IMR-90 (cell line): ENCODE results near the gene TMEM163. TPM values are rescaled to one million over a fixed set of nuclear protein-coding genes. Genes with fewer than 3 reads are reported as not detected.

Experiments
- ATAC-seq: fragments of 200-7000 bp; cut with Tn5 transposase; 2 replicates; pipeline ENCODE4 v1.9.1; 2020; ENCODE audit warnings: low read depth, mild to moderate bottlenecking, moderate library complexity
- BruUV-seq: library from RNA; stranded (reverse); fragments of 400-500 nt; replicated peaks from 2 replicates; lab custom pipeline; 2021; lab: Mats Ljungman, UMichigan
- CTCF ChIA-PET: fragments of 300-600 bp; formaldehyde crosslinking; extraction: SDS; loops from one replicate; lab custom pipeline; 2021; ENCODE audit warnings: antibody characterized with exemption; lab: Yijun Ruan, JAX
- POLR2A ChIA-PET: fragments of 300-600 bp; sonication (Branson Sonifier 250); formaldehyde crosslinking; loops from one replicate; lab custom pipeline; 2022; ENCODE audit warnings: antibody characterized with exemption; ENCODE audit not compliant: unreplicated experiment; lab: Charles Lee
- DNase-seq: peaks from one replicate; pipeline ENCODE4 v3.0.0; 2013
- H2AFZ ChIP-seq: replicated peaks from 2 replicates; pipeline ENCODE3; 2013; ENCODE audit warnings: low read length, mild to moderate bottlenecking; ENCODE audit not compliant: poor library complexity
- H2AK5ac ChIP-seq: 2 replicates; pipeline ENCODE4 v1.6.1; 2013; ENCODE audit warnings: low read depth, low read length, inconsistent platforms
- H2AK9ac ChIP-seq: replicated peaks from 2 replicates; pipeline ENCODE3; 2013; ENCODE audit warnings: mild to moderate bottlenecking, low read depth, low read length, moderate library complexity; ENCODE audit not compliant: poor library complexity
- H2BK120ac ChIP-seq: 2 replicates; pipeline ENCODE4 v1.6.1; 2013; ENCODE audit warnings: low read depth, low read length, inconsistent platforms
- H2BK15ac ChIP-seq: 3 replicates; pipeline ENCODE4 v1.6.1; 2013; ENCODE audit warnings: low read depth, low read length, inconsistent platforms
- H2BK20ac ChIP-seq: 2 replicates; pipeline ENCODE4 v1.6.1; 2013; ENCODE audit warnings: low read depth, mild to moderate bottlenecking, inconsistent platforms, low read length, moderate library complexity
- H2BK5ac ChIP-seq: 2 replicates; pipeline ENCODE4 v1.6.1; 2013; ENCODE audit warnings: mild to moderate bottlenecking, low read depth, low read length, inconsistent platforms; ENCODE audit not compliant: poor library complexity, severe bottlenecking
- H3K14ac ChIP-seq: replicated peaks from 2 replicates; pipeline ENCODE4 v1.6.1; 2013; ENCODE audit warnings: low read depth, low read length, inconsistent platforms
- H3K18ac ChIP-seq: 2 replicates; pipeline ENCODE4 v1.6.1; 2013; ENCODE audit warnings: low read depth, low read length, control low read depth
- H3K23ac ChIP-seq: 2 replicates; pipeline ENCODE4 v1.6.1; 2013; ENCODE audit warnings: low read depth, low read length, inconsistent platforms
- H3K27ac ChIP-seq: 2 replicates; pipeline ENCODE4 v1.5.1; 2013; ENCODE audit warnings: mild to moderate bottlenecking, control low read depth, low read length; ENCODE audit not compliant: insufficient read depth
- H3K27me3 ChIP-seq: 2 replicates; pipeline ENCODE4 v1.6.1; 2013; ENCODE audit warnings: low read length; ENCODE audit not compliant: control insufficient read depth, insufficient read depth
- H3K36me3 ChIP-seq: 2 replicates; pipeline ENCODE4 v1.6.1; 2013; ENCODE audit warnings: low read length, mixed read lengths; ENCODE audit not compliant: control insufficient read depth, insufficient read depth
- H3K4ac ChIP-seq: 2 replicates; pipeline ENCODE4 v1.6.1; 2013; ENCODE audit warnings: low read depth, low read length, inconsistent platforms
- H3K4me1 ChIP-seq: 2 replicates; pipeline ENCODE4 v1.6.1; 2013; ENCODE audit warnings: low read length, mixed read lengths; ENCODE audit not compliant: control insufficient read depth, insufficient read depth
- H3K4me2 ChIP-seq: 2 replicates; pipeline ENCODE4 v1.6.1; 2013; ENCODE audit warnings: low read depth, mild to moderate bottlenecking, control low read depth, low read length, moderate library complexity
- H3K4me3 ChIP-seq: 2 replicates; pipeline ENCODE4 v1.5.1; 2013; ENCODE audit warnings: low read depth, mild to moderate bottlenecking, control low read depth, low read length, moderate library complexity; ENCODE audit not compliant: insufficient read depth
- H3K56ac ChIP-seq: 2 replicates; pipeline ENCODE4 v1.6.1; 2013; ENCODE audit warnings: low read length, inconsistent platforms; ENCODE audit not compliant: insufficient read depth; ENCODE audit errors: extremely low read depth
- H3K79me1 ChIP-seq, 2 experiments: 2 replicates each; pipeline ENCODE4 v1.6.1; 2013; ENCODE audit warnings: low read length in 2 of 2, inconsistent platforms in 1 of 2, low read depth in 1 of 2
- H3K9ac ChIP-seq: 2 replicates; pipeline ENCODE4 v1.6.1; 2013; ENCODE audit warnings: low read depth, low read length, control low read depth
- H3K9me1 ChIP-seq: 2 replicates; pipeline ENCODE4 v1.6.1; 2013; ENCODE audit warnings: low read length, inconsistent platforms; ENCODE audit not compliant: insufficient read depth
- H3K9me3 ChIP-seq: 2 replicates; pipeline ENCODE4 v1.6.1; 2013; ENCODE audit warnings: low read length; ENCODE audit not compliant: control insufficient read depth, insufficient read depth
- H4K20me1 ChIP-seq: 2 replicates; pipeline ENCODE4 v1.6.1; 2013; ENCODE audit warnings: low read length, inconsistent platforms; ENCODE audit not compliant: insufficient read depth
- H4K5ac ChIP-seq: 2 replicates; pipeline ENCODE4 v1.6.1; 2013; ENCODE audit warnings: mild to moderate bottlenecking, low read depth, low read length, control low read depth
- H4K8ac ChIP-seq, 2 experiments: 2 replicates each; pipeline ENCODE4 v1.6.1; 2013; ENCODE audit warnings: low read depth in 2 of 2, low read length in 2 of 2, control low read depth in 1 of 2, inconsistent platforms in 1 of 2
- H4K91ac ChIP-seq: 2 replicates; pipeline ENCODE4 v1.6.1; 2013; ENCODE audit warnings: low read depth, low read length, inconsistent platforms; ENCODE audit not compliant: insufficient read depth
- CEBPB ChIP-seq: IDR thresholded peaks from 2 replicates; pipeline ENCODE4 v1.6.1; 2012; ENCODE audit warnings: low read depth, low read length, improper control_type of control experiment
- FOS ChIP-seq: fragments of 150-350 bp; IDR thresholded peaks from 2 replicates; pipeline ENCODE4 v1.6.1; 2016; ENCODE audit warnings: low read depth, low read length
- MAZ ChIP-seq: IDR thresholded peaks from 2 replicates; pipeline ENCODE4 v1.6.1; 2012; ENCODE audit warnings: low read depth, mild to moderate bottlenecking, low read length, improper control_type of control experiment, moderate library complexity, borderline replicate concordance
- MXI1 ChIP-seq: IDR thresholded peaks from 2 replicates; pipeline ENCODE4 v1.6.1; 2012; ENCODE audit warnings: low read depth, mild to moderate bottlenecking, low read length, moderate library complexity, borderline replicate concordance
- POLR2A ChIP-seq: IDR thresholded peaks from 2 replicates; pipeline ENCODE4 v1.6.1; 2012; ENCODE audit warnings: mild to moderate bottlenecking, low read depth, low read length
- RAD21 ChIP-seq: IDR thresholded peaks from 2 replicates; pipeline ENCODE4 v1.6.1; 2012; ENCODE audit warnings: low read length, improper control_type of control experiment
- RCOR1 ChIP-seq: IDR thresholded peaks from 2 replicates; pipeline ENCODE4 v1.6.1; 2012; ENCODE audit warnings: mild to moderate bottlenecking, low read length, improper control_type of control experiment; ENCODE audit not compliant: insufficient replicate concordance
- USF2 ChIP-seq: fragments of 150-350 bp; IDR thresholded peaks from 2 replicates; pipeline ENCODE4 v1.6.1; 2017; ENCODE audit warnings: mild to moderate bottlenecking, antibody characterized with exemption, low read length, low read depth
- WGBS, 2 experiments: methylation state at CpG; one replicate each; pipeline versions ENCODE4 v1.1.5 to v1.1.7; 2013; ENCODE audit warnings: missing lambda C conversion rate in 2 of 2; ENCODE audit not compliant: insufficient read length in 1 of 2; ENCODE audit errors: extremely low coverage in 2 of 2; 5-methylcytosine and 5-hydroxymethylcytosine counted together
- dilution Hi-C: fragments of 300-500 bp; cut with HindIII; formaldehyde crosslinking; loops from one replicate; pipeline ENCODE4 v1.14.3; 2018; ENCODE audit warnings: low sequenced_read_pairs; ENCODE audit not compliant: unreplicated experiment
- in situ Hi-C: fragments of 300-500 bp; cut with MboI; formaldehyde crosslinking; loops from 3 replicates; pipeline ENCODE4 v1.14.3; 2019; ENCODE audit warnings: low sequenced_read_pairs, inconsistent platforms, mixed read lengths
- intact Hi-C: fragments of 100-400 bp; cut with micrococcal nuclease; formaldehyde crosslinking; loops from 2 replicates; pipeline ENCODE4 v1.10.0; 2022
- polyA plus RNA-seq, 3 experiments: library from polyadenylated mRNA; depleted of rRNA; stranded (reverse); fragments of >200 nt; gene quantifications; 2 replicates each; pipeline ENCODE4 v1.2.3, GENCODE V29; 2012; ENCODE audit warnings: low replicate concordance in 1 of 3
- total RNA-seq: library from RNA; depleted of rRNA; stranded (reverse); fragments of >200 nt; gene quantifications from 2 replicates; pipeline ENCODE4 v1.2.3, GENCODE V29; 2012

Gene TMEM163
- total and polyA plus RNA-seq, 2 of the 4 experiments (the other 2 are of a cell fraction), result not detected

GRCh38 chr2:134679294-134679693, 39.5 kb downstream of the TMEM163 start:
- no peak overlapping the region for H2AK5ac ChIP-seq
- H3K4me3 ChIP-seq, result no peak overlapping the region
- dilution Hi-C loops, result no loop called here
- no TSS peak for BruUV-seq
- H3K36me3 ChIP-seq, result no peaks in the 10 kb centered on the region
- H3K27ac ChIP-seq, result no peak overlapping the region
- no peak for TF ChIP-seq RCOR1
- TF ChIP-seq MAZ, result no peak
- no peak for TF ChIP-seq CEBPB
- no peak for TF ChIP-seq POLR2A
- TF ChIP-seq RAD21, result no peak
- no peak for TF ChIP-seq MXI1
- no peak for TF ChIP-seq USF2
- no peak for TF ChIP-seq FOS
- no peaks in the 10 kb centered on the region for H3K9me1 ChIP-seq
- ATAC-seq (no peak), DNase-seq (no peak)
- no peaks in the 10 kb centered on the region for H3K79me1 ChIP-seq
- WGBS, 2 experiments, result 38% methylated on average over 1 of the region's 4 CpGs; no CpG with 5 or more reads in 1 of the 2 experiments
- H4K91ac ChIP-seq, result no peak overlapping the region
- H3K4me2 ChIP-seq, result no peak overlapping the region
- in situ Hi-C loops, result no loop called here
- H3K14ac ChIP-seq, result no peak overlapping the region
- H3K56ac ChIP-seq, result no peak overlapping the region
- no peak overlapping the region for H3K23ac ChIP-seq
- no peak overlapping the region for H3K18ac ChIP-seq
- no peak overlapping the region for H2AFZ ChIP-seq
- no peak overlapping the region for H2BK20ac ChIP-seq
- no peak overlapping the region for H2BK5ac ChIP-seq
- no peak overlapping the region for H2AK9ac ChIP-seq
- H3K27me3 ChIP-seq, result peaks cover 10% of the 10 kb centered on the region
- no peak overlapping the region for H4K5ac ChIP-seq
- no peak overlapping the region for H2BK15ac ChIP-seq
- CTCF ChIA-PET, result no interaction called here
- intact Hi-C loops, result no loop called here
- H3K9me3 ChIP-seq, result no peaks in the 10 kb centered on the region
- no peak overlapping the region for H4K8ac ChIP-seq
- H4K20me1 ChIP-seq, result no peaks in the 10 kb centered on the region; the same call in 1 of the 2 replicates
- no peak overlapping the region for H3K4ac ChIP-seq
- no peak overlapping the region for H3K9ac ChIP-seq
- no peaks in the 10 kb centered on the region for H3K4me1 ChIP-seq
- no peak overlapping the region for H2BK120ac ChIP-seq
- POLR2A ChIA-PET, result no interaction called here
